OCI-M2 (cell line): ENCODE measurements around the gene FER.

ENCODE experiments used
- DNase-seq: peaks from one replicate; lab custom pipeline; 2025; ENCODE audit not compliant: unreplicated experiment; lab: John Stamatoyannopoulos, UW

FER gene

GRCh38 chr5:109225716-109226625 is 478.3 kb downstream of the FER start:
- DNase-seq = no peak

DNA sequence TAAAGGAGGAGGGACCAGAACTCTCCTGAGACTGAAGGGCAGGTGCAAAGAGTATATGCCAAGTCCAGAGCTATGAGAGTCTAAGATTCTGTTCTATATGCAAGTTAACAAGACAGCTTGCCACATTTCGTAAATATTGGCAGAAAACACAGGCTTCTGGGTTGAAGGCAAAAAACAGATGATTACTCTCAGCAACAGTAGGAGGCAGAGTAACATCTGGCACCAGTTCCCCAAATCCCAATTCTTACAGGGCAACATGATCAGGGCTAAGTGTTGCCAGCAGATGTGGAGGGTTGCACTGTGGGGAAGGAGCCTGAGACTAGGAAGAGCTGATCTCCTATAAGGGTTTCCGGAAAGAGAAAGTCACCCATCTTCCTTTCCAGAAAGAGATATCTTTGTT is 482.7 kb downstream of the FER start:
- no peak for DNase-seq

GRCh38 chr5:109231331-109231730 is 483.6 kb downstream of the FER start:
- no peak for DNase-seq

DNA sequence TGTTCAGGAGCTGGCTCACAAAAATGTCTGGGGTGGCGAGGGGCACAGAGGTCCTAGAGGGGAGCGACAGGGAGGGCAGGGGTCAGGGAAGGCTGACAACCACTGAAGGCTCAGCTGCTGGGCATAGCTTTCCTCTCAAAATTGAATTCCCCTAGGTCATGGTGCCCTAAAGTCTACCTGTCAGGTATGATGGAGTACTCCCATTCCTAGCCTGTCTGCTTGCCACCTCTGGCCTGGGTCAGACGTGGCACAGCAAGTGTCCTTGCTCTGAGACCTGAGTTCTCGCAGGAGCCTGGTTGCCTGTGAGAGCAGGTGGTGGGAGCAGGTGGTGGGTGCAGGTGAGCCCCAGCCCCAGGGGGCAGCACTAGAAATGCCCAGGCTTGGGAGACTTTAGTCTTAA is 486.7 kb downstream of the FER start:
- DNase-seq = no peak

GRCh38 chr5:109239456-109239855 is 491.8 kb downstream of the FER start:
- DNase-seq = no peak

GRCh38 chr5:109242518-109242917 is 494.8 kb downstream of the FER start:
- no peak for DNase-seq

- DNase-seq = no peak
These were observed 498.7 kb downstream of the FER start for GRCh38 chr5:109246395-109246794.
